Gastroesophageal sphincter (tissue), 4 donors: Measurements from ENCODE around the gene SLC30A7. TPM values are rescaled to one million over a fixed set of nuclear protein-coding genes. Genes with fewer than 3 reads are reported as not detected.
A peak's percentile ranks its signal among the peaks of the same experiment; 100 is the strongest.
"Not testable (repeated sequence)": the region's sequence is repeated elsewhere in the genome, so short reads cannot be mapped to it uniquely, and the experiment has no call there.

ENCODE experiments used
- ATAC-seq: fragments of 150-250 bp; one replicate; pipeline ENCODE4 v1.9.1; 2016; ENCODE audit warnings: mild to moderate bottlenecking, moderate library complexity
- H3K27ac ChIP-seq, 4 donors: fragments of 200-600 bp; sonication (generic) in 3 of 4; 1 replicate in 3 of 4; 2 replicates in 1 of 4; pipeline ENCODE4 v1.5.1; 2016 to 2019
- H3K27me3 ChIP-seq: fragments of 200-600 bp; sonication (generic); one replicate; pipeline ENCODE4 v1.5.1; 2019
- H3K36me3 ChIP-seq, 2 donors: fragments of 200-600 bp; sonication (generic); one replicate each; pipeline ENCODE4 v1.5.1; 2019; ENCODE audit warnings: control low read depth in 1 of 2
- H3K4me1 ChIP-seq, 3 donors: fragments of 200-600 bp; sonication (generic); 1 replicate in 2 of 3; 2 replicates in 1 of 3; pipeline ENCODE4 v1.5.1; 2016 to 2019; ENCODE audit warnings: control low read depth in 2 of 3
- H3K4me3 ChIP-seq, 2 donors: fragments of 200-600 bp; sonication (generic); one replicate each; pipeline ENCODE4 v1.5.1; 2019; ENCODE audit warnings: mild to moderate bottlenecking in 1 of 2, moderate library complexity in 1 of 2
- H3K9me3 ChIP-seq, 3 donors: fragments of 200-600 bp; sonication (generic); one replicate each; pipeline ENCODE4 v1.5.1; 2017 to 2019; ENCODE audit warnings: control low read depth in 2 of 3
- CTCF ChIP-seq, 4 experiments: fragments of 200-600 bp in 2 of 4; fragments of 450-650 bp in 2 of 4; sonication (generic) in 1 of 4; IDR thresholded peaks; one replicate each; pipeline ENCODE4 v1.5.1; 2017 to 2019; ENCODE audit warnings: antibody characterized with exemption in 4 of 4, mild to moderate bottlenecking in 2 of 4, moderate library complexity in 2 of 4
- EP300 ChIP-seq: sonication (generic); formaldehyde crosslinking; IDR thresholded peaks from one replicate; pipeline ENCODE4 v1.6.1; 2017; ENCODE audit warnings: antibody characterized with exemption, mild to moderate bottlenecking
- POLR2A ChIP-seq, 2 donors: fragments of 450-650 bp; IDR thresholded peaks; one replicate each; pipeline ENCODE4 v1.6.1; 2017; ENCODE audit warnings: antibody characterized with exemption in 2 of 2, mild to moderate bottlenecking in 2 of 2, moderate library complexity in 1 of 2
- POLR2AphosphoS5 ChIP-seq: sonication (generic); formaldehyde crosslinking; IDR thresholded peaks from one replicate; pipeline ENCODE4 v1.6.1; 2017; ENCODE audit warnings: antibody characterized with exemption
- WGBS, 2 donors: methylation state at CpG; one replicate each; pipeline ENCODE4 v1.1.5; 2018; ENCODE audit warnings: low coverage in 1 of 2; 5-methylcytosine and 5-hydroxymethylcytosine counted together
- total RNA-seq, 4 donors: library from RNA; depleted of rRNA; stranded (reverse); fragments of >200 nt; gene quantifications; one replicate each; pipeline ENCODE4 v1.1.0, GENCODE V29; 2016

Gene SLC30A7
- total RNA-seq, 4 donors from 2014 or later = 11.2 to 19.8 (median 17.1) TPM

GRCh38 chr1:100950337-100950736, 54.4 kb downstream of the SLC30A7 start:
- ATAC-seq = no peak

GRCh38 chr1:100950781-100951180, 54.9 kb downstream of the SLC30A7 start:
- WGBS, 2 donors = 21 to 31% methylated on average over 4 of the region's 4 CpGs
- peaks cover 0 to 47% (median 6%) of the 10 kb centered on the region in 3 donors for H3K4me1 ChIP-seq

More at GRCh38 chr1:100950337-100950736, 54.4 kb downstream of the SLC30A7 start:
- H3K4me1 ChIP-seq = peaks cover 0 to 43% (median 6%) of the 10 kb centered on the region in 3 donors
- peak overlapping the region in 2 of 4 donors; percentile 41 to 47 for H3K27ac ChIP-seq
- TF ChIP-seq CTCF (IDR thresholded peaks at IDR 0.05) (no peak), POLR2A (IDR thresholded peaks at IDR 0.05) (no peak), EP300 (no peak), POLR2AphosphoS5 (no peak)
- no peaks in the 10 kb centered on the region for H3K9me3 ChIP-seq
- no peak overlapping the region for H3K4me3 ChIP-seq
- H3K36me3 ChIP-seq = peaks cover 0 to 4% of the 10 kb centered on the region in 2 donors
- no peaks in the 10 kb centered on the region for H3K27me3 ChIP-seq

GRCh38 chr1:100952104-100952745, 56.3 kb downstream of the SLC30A7 start:
- Histone ChIP-seq H3K27ac (no peak overlapping the region), H3K36me3 (peaks cover 0 to 4% of the 10 kb centered on the region in 2 donors), H3K9me3 (no peaks in the 10 kb centered on the region), H3K4me1 (peaks cover 0 to 49% (median 6%) of the 10 kb centered on the region in 3 donors), H3K4me3 (no peak overlapping the region), H3K27me3 (no peaks in the 10 kb centered on the region)
- no peak for TF ChIP-seq CTCF (IDR thresholded peaks at IDR 0.05)
- TF ChIP-seq POLR2A (IDR thresholded peaks at IDR 0.05) = no peak
- TF ChIP-seq EP300 = no peak
- no peak for TF ChIP-seq POLR2AphosphoS5
- no peak for ATAC-seq
- WGBS, 2 donors = 98% methylated on average over 4 of the region's 4 CpGs

More at GRCh38 chr1:100950781-100951180, 54.9 kb downstream of the SLC30A7 start:
- Histone ChIP-seq H3K27ac (peak overlapping the region in 2 of 4 donors; percentile 41 to 47), H3K9me3 (no peaks in the 10 kb centered on the region), H3K27me3 (no peaks in the 10 kb centered on the region), H3K4me3 (no peak overlapping the region), H3K36me3 (peaks cover 0 to 4% of the 10 kb centered on the region in 2 donors)
- no peak for ATAC-seq
- no peak for TF ChIP-seq POLR2AphosphoS5
- TF ChIP-seq POLR2A (IDR thresholded peaks at IDR 0.05) = no peak
- TF ChIP-seq CTCF (IDR thresholded peaks at IDR 0.05) = no peak
- no peak for TF ChIP-seq EP300

- H3K27ac ChIP-seq, H3K36me3 ChIP-seq, H3K27me3 ChIP-seq, H3K4me3 ChIP-seq, ATAC-seq, H3K9me3 ChIP-seq: not testable (repeated sequence)
- peaks cover 0 to 49% (median 6%) of the 10 kb centered on the region in 3 donors for H3K4me1 ChIP-seq
- WGBS, 2 donors = 40 to 94% methylated on average over 1 of the region's 1 CpG
Observed at GRCh38 chr1:100952970-100953369, 57.1 kb downstream of the SLC30A7 start.

GRCh38 chr1:100953960-100954730, 58.3 kb downstream of the SLC30A7 start:
- Histone ChIP-seq H3K36me3 (peaks cover 0 to 4% of the 10 kb centered on the region in 2 donors), H3K9me3 (no peaks in the 10 kb centered on the region), H3K4me3 (no peak overlapping the region), H3K27me3 (no peaks in the 10 kb centered on the region), H3K27ac (no peak overlapping the region), H3K4me1 (peaks cover 0 to 44% (median 6%) of the 10 kb centered on the region in 3 donors)
- 40 to 69% methylated on average over 2 of the region's 2 CpGs for WGBS, 2 donors
- TF ChIP-seq EP300 = no peak
- TF ChIP-seq POLR2AphosphoS5 = no peak
- no peak for TF ChIP-seq POLR2A (IDR thresholded peaks at IDR 0.05)
- TF ChIP-seq CTCF (IDR thresholded peaks at IDR 0.05) = no peak
- no peak for ATAC-seq
